MCF 10A (cell line): ENCODE results near the gene TMEM131. TPM values are rescaled to one million over a fixed set of nuclear protein-coding genes. Genes with fewer than 3 reads are reported as not detected.

Experiments used
- BruUV-seq: library from RNA; stranded (reverse); fragments of 400-500 nt; replicated peaks from 2 replicates; lab custom pipeline; 2021; lab: Mats Ljungman, UMichigan
- CTCF ChIA-PET: fragments of 300-600 bp; sonication (Branson Sonifier 250); formaldehyde crosslinking; extraction: SDS; loops from one replicate; lab custom pipeline; 2021; ENCODE audit warnings: antibody characterized with exemption, inconsistent platforms; lab: Yijun Ruan, JAX
- POLR2A ChIA-PET: fragments of 300-600, 350-650 bp; sonication (Branson Sonifier 250); formaldehyde crosslinking; extraction: SDS; loops from one replicate; lab custom pipeline; 2020; ENCODE audit warnings: antibody characterized with exemption, inconsistent platforms; lab: Yijun Ruan, JAX
- DNase-seq: peaks from one replicate; pipeline ENCODE4 v3.0.0-alpha.2; 2018; ENCODE audit not compliant: unreplicated experiment
- H3K27ac Mint-ChIP-seq: one replicate; pipeline ENCODE4 v1.8.0; 2022; ENCODE audit warnings: mild to moderate bottlenecking, low read depth, mixed read lengths; ENCODE audit not compliant: unreplicated experiment
- H3K27me3 Mint-ChIP-seq: one replicate; pipeline ENCODE4 v1.8.0; 2022; ENCODE audit warnings: mixed read lengths; ENCODE audit not compliant: insufficient read depth, unreplicated experiment
- H3K36me3 Mint-ChIP-seq: one replicate; pipeline ENCODE4 v1.8.0; 2022; ENCODE audit warnings: mild to moderate bottlenecking, moderate library complexity, mixed read lengths; ENCODE audit not compliant: insufficient read depth, unreplicated experiment
- H3K4me1 Mint-ChIP-seq: one replicate; pipeline ENCODE4 v1.8.0; 2022; ENCODE audit warnings: mixed read lengths; ENCODE audit not compliant: insufficient read depth, unreplicated experiment
- H3K4me3 Mint-ChIP-seq: one replicate; pipeline ENCODE4 v1.8.0; 2022; ENCODE audit warnings: mild to moderate bottlenecking, moderate library complexity, mixed read lengths; ENCODE audit not compliant: unreplicated experiment
- H3K9me3 Mint-ChIP-seq: one replicate; pipeline ENCODE4 v1.8.0; 2022; ENCODE audit warnings: mixed read lengths; ENCODE audit not compliant: unreplicated experiment
- CTCF ChIP-seq: fragments of 200-600 bp; IDR thresholded peaks from one replicate; pipeline ENCODE4 v1.8.0; 2022; ENCODE audit warnings: antibody characterized with exemption, mild to moderate bottlenecking; ENCODE audit not compliant: unreplicated experiment
- intact Hi-C: fragments of 100-400 bp; cut with micrococcal nuclease; formaldehyde crosslinking; loops from 2 replicates; pipeline ENCODE4 v1.14.1; 2022
- total RNA-seq: library from RNA; stranded (reverse); gene quantifications from 2 replicates; pipeline ENCODE4 v1.2.3, GENCODE V29; 2022

TMEM131 gene
- total RNA-seq, 1 experiment from 2014 or later = 42.2 TPM

DNA sequence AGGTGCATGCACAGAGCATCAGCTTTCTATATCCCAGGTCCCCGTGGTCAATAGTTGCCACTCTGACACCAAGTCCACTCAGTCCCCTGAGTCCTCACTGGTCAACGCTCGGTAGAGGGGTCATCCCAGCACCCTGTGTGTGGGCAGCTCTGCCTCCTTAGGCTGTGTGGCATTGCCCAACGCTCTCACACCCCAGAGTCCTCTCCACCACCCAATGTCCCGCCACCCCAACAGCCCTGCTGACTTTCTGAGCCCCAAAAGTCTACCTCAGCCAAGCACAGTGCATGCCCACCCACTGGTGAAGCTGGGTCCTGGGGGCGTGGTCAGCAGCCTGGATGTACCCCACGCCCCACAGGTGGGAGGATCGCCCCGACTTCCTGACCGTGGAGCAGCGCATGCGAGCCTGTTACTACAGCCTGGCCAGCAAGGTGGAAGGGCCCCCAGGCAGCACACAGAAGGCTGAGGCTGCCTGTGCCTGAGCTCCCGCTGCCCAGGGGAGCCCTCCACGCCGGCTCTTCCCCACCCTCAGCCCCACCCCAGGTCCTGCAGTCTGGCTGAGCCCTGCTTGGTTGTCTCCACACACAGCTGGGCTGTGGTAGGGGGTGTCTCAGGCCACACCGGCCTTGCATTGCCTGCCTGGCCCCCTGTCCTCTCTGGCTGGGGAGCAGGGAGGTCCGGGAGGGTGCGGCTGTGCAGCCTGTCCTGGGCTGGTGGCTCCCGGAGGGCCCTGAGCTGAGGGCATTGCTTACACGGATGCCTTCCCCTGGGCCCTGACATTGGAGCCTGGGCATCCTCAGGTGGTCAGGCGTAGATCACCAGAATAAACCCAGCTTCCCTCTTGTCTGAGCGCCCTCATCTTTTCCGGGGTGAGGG is 256.5 kb downstream of the TMEM131 start:
- intact Hi-C loops = no loop called here
- H3K36me3 Mint-ChIP-seq = peaks cover 7% of the 10 kb centered on the region
- H3K27me3 Mint-ChIP-seq = no peaks in the 10 kb centered on the region
- TF ChIP-seq CTCF = no peak
- DNase-seq = no peak
- no peak overlapping the region for H3K4me3 Mint-ChIP-seq
- no peak overlapping the region for H3K27ac Mint-ChIP-seq
- H3K4me1 Mint-ChIP-seq = peaks cover 23% of the 10 kb centered on the region
- POLR2A ChIA-PET = no interaction called here
- CTCF ChIA-PET = interaction anchor here (0.6 to 2.1 kb wide), 9 partner anchors 10 to 448 kb away, joined by 3 to 10 read pairs (median 3); no protein-coding TSS in a partner anchor
- H3K9me3 Mint-ChIP-seq = no peaks in the 10 kb centered on the region
- BruUV-seq = no TSS peak

GRCh38 chr2:97738179-97739019 is 257.3 kb downstream of the TMEM131 start:
- BruUV-seq = no TSS peak
- intact Hi-C loops = no loop called here
- Mint-ChIP-seq H3K9me3 (no peaks in the 10 kb centered on the region), H3K4me3 (no peak overlapping the region), H3K36me3 (no peaks in the 10 kb centered on the region), H3K4me1 (peaks cover 23% of the 10 kb centered on the region), H3K27ac (no peak overlapping the region), H3K27me3 (no peaks in the 10 kb centered on the region)
- POLR2A ChIA-PET = no interaction called here
- TF ChIP-seq CTCF = no peak
- no peak for DNase-seq
- CTCF ChIA-PET = interaction anchor here (0.6 kb wide), 1 partner anchor 40 kb away, joined by 3 read pairs; no protein-coding TSS in a partner anchor

GRCh38 chr2:97737421-97738178 is 258.1 kb downstream of the TMEM131 start:
- Mint-ChIP-seq H3K27me3 (no peaks in the 10 kb centered on the region), H3K36me3 (no peaks in the 10 kb centered on the region), H3K4me3 (no peak overlapping the region), H3K9me3 (no peaks in the 10 kb centered on the region), H3K27ac (no peak overlapping the region), H3K4me1 (peaks cover 21% of the 10 kb centered on the region)
- ChIA-PET POLR2A (no interaction called here), CTCF (interaction anchor here (0.6 to 1.2 kb wide), 3 partner anchors 38 to 88 kb away, joined by 3 read pairs; no protein-coding TSS in a partner anchor)
- intact Hi-C loops = no loop called here
- DNase-seq = no peak
- no peak for TF ChIP-seq CTCF
- BruUV-seq = no TSS peak
